ENCODE data around the gene IMPA2.

The IMPA2 gene

DNA sequence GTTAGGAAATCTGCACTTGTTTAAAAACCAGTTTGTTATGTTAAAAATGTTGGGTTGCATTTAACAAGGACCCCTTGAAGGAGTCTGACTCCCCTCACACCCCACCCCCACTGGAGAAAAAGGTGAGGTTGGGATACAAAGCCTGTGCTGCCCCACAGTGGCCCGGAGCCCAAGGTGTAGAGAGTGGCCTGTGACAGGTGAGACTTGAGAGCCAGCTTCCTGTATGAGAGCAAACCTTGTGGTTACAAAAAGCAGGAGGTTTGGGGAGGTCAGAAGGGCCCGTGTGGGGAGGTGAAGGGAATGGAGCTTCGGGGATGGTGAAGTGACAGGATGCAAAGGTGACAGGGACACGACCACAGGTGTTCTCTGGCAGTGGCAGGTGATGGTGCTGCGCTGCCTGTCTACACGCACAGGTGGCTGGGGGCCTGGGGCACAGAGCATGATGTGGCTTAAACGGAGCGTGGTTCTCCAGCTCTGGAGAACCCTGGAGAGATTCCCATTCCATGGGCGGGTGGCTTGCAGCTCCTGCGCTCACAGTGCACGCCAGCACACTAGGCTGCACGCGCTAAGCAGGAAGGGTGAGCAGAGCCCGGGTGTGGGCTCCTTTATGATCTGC is 29.0 kb downstream of the IMPA2 start:
- TF ChIP-seq, protein P1, sequence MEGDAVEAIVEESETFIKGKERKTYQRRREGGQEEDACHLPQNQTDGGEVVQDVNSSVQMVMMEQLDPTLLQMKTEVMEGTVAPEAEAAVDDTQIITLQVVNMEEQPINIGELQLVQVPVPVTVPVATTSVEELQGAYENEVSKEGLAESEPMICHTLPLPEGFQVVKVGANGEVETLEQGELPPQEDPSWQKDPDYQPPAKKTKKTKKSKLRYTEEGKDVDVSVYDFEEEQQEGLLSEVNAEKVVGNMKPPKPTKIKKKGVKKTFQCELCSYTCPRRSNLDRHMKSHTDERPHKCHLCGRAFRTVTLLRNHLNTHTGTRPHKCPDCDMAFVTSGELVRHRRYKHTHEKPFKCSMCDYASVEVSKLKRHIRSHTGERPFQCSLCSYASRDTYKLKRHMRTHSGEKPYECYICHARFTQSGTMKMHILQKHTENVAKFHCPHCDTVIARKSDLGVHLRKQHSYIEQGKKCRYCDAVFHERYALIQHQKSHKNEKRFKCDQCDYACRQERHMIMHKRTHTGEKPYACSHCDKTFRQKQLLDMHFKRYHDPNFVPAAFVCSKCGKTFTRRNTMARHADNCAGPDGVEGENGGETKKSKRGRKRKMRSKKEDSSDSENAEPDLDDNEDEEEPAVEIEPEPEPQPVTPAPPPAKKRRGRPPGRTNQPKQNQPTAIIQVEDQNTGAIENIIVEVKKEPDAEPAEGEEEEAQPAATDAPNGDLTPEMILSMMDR (IDR thresholded peaks at IDR 0.05; ENCODE audit: control insufficient read depth, insufficient read depth, low read depth, low read length, missing control alignments), result no peak
- DNase-seq (ENCODE audit: low read depth), result no peak
- H3K4me3 ChIP-seq (ENCODE audit: control insufficient read depth, low read depth, low read length), result no peak overlapping the region

DNA sequence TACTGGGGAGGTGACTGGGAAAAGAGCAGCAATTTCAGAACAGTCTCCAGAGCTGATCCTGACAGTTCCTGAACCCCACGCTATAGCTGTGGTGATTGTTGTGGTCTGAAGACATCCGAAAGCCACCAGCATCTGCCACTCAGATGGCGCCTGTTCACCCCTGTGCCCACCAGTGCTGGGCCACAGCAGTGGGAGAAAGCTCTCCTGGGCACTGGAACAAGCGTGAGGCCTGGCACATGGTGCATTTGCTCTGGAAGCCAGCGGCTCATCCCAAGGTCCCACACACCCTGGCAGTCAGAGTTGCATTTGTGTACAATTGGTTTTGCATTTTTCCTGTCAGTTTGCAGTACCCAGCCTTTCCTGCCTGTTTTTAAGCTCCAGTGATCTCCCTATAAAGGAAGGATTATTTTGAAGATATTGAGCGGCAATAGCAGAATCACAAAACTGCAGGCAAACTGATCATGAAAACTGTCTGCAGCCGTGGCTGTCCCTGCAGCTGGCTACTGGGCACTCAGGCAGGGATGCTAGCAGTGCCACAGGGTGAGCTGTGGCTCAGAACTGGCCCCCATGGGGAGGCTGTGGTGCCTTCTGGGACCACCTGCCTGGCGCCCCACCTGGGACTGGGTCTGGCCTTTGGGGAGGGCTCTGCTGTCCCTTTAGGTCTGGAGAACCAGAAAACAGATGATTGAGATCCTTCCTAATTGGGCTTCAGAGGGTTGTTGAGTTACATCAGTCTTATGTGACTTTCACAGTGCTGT is 30.1 kb downstream of the IMPA2 start:
- TF ChIP-seq, protein P1 (IDR thresholded peaks at IDR 0.05; ENCODE audit: control insufficient read depth, insufficient read depth, low read depth, low read length, missing control alignments), result no peak

DNA sequence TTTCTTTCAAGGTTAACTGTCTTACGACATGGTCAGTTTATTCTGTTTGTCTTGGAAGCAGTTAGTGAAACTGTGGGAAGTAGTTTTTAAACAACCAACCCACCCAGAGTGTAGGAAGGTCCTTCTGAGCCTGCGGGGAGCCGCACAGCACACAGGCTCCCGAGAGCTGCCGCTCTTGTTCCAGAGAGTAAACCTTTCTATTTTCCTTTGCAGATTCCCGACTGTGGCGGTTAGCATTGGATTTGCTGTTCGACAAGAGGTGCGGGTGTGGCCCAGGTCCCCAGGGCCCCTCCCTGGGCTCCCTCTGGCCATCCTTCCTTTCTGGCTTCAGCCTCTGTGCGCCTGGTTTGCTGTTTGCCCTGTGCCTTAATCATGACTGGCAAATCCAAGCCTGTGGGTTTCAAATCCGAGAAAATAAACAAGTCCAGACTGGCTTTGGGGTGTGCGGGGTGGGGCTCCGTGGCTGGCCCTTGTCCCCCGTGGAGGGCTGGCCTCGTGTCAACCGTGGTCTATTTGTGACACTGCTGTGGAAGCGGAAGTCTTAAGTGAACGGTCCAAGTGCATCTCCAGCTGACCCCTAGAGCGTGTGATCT is 30.7 kb downstream of the IMPA2 start:
- TF ChIP-seq, protein P1 (IDR thresholded peaks at IDR 0.05; ENCODE audit: control insufficient read depth, insufficient read depth, low read depth, low read length, missing control alignments), result no peak
- DNase-seq (ENCODE audit: low read depth), result no peak

More for the DNA sequence above, 30.1 kb downstream of the IMPA2 start:
- no peak overlapping the region for H3K4me3 ChIP-seq (ENCODE audit: control insufficient read depth, low read depth, low read length)
- no peak for DNase-seq (ENCODE audit: low read depth)

DNA sequence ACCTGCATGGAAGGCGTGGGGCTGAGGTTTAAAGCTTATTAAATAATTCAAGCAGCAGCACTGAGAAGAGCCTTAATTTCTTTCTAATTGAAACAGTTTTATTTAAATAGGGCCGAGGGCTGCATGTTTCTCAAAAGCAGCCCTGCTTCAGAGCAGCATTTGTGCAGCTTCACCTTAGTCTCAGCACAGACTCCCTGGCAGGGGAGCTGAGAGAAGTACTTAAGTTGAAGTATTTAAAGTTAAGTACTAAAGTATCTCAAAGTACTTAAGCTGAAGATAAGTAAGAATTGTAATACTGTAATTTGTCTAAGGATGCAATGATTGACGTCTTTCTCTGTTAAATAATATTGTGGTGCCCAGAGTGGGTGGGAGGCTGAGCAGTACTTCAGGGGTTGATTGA is 31.4 kb downstream of the IMPA2 start:
- DNase-seq (ENCODE audit: low read depth), result no peak
- TF ChIP-seq, protein P1 (IDR thresholded peaks at IDR 0.05; ENCODE audit: control insufficient read depth, insufficient read depth, low read depth, low read length, missing control alignments), result no peak
- H3K4me3 ChIP-seq (ENCODE audit: control insufficient read depth, low read depth, low read length), result no peak overlapping the region

More for the DNA sequence above, 30.7 kb downstream of the IMPA2 start:
- H3K4me3 ChIP-seq (ENCODE audit: control insufficient read depth, low read depth, low read length), result no peak overlapping the region

DNA sequence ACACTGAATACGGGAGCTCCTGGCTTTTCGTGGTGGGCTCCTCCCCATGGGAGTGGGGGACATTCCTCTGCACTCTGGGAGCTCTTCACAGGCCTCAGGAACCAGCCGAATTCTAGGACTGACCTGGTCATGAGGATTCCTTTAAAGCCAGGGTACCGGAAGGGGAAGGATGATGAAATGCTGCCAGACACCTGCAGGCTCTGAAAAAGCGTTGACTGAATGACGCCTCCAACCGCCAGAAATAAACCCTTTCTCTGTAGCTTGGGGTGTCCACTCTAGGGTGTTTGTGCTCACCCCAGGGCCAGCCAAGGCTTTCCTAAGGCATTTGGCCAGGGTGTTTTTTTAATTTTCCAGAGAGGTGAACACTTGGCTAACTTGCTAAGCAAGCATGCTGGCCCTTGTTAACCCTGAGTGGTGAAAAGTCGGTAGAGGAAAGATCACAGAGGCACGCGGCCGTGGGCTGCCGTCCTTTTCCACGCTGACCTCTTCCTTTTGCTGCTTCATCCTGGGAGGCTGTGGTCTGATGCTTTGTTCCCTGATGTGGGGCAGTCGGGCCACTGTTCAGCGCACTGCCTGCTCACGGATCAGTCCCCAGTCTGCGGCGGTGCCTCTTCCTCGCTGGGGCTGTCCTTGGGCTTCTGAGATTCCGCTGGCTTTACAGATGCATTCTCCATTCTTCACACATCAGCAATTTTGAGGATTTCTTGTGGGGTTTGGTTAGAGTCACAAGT is 32.0 kb downstream of the IMPA2 start:
- TF ChIP-seq, protein P1 (IDR thresholded peaks at IDR 0.05; ENCODE audit: control insufficient read depth, insufficient read depth, low read depth, low read length, missing control alignments), result no peak
- no peak for DNase-seq (ENCODE audit: low read depth)
- no peak overlapping the region for H3K4me3 ChIP-seq (ENCODE audit: control insufficient read depth, low read depth, low read length)

DNA sequence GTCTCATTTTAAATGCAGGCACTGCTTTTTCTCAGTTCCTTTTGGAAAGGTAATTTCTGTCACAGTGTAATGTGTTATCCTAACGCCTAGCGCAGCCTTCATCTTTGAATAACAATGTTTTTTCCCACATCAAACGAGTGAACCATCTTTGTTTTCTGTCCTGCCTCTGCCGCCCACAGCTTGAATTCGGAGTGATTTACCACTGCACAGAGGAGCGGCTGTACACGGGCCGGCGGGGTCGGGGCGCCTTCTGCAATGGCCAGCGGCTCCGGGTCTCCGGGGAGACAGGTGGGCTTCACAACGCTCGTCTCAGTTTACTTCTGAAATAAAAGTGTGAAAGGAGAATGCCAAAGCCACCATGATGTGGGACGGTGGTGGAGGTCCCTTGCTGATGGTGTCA is 32.8 kb downstream of the IMPA2 start:
- TF ChIP-seq, protein P1 (IDR thresholded peaks at IDR 0.05; ENCODE audit: control insufficient read depth, insufficient read depth, low read depth, low read length, missing control alignments), result no peak
- no peak overlapping the region for H3K4me3 ChIP-seq (ENCODE audit: control insufficient read depth, low read depth, low read length)
- DNase-seq (ENCODE audit: low read depth), result no peak
